ENCODE measurements around the gene EFNA5. TPM values are rescaled to one million over a fixed set of nuclear protein-coding genes. Genes with fewer than 3 reads are reported as not detected.
A peak's percentile ranks its signal among the peaks of the same experiment; 100 is the strongest.

The EFNA5 gene
- total RNA-seq, result 1 to 10 TPM; 5.6 to 7.2 TPM

DNA sequence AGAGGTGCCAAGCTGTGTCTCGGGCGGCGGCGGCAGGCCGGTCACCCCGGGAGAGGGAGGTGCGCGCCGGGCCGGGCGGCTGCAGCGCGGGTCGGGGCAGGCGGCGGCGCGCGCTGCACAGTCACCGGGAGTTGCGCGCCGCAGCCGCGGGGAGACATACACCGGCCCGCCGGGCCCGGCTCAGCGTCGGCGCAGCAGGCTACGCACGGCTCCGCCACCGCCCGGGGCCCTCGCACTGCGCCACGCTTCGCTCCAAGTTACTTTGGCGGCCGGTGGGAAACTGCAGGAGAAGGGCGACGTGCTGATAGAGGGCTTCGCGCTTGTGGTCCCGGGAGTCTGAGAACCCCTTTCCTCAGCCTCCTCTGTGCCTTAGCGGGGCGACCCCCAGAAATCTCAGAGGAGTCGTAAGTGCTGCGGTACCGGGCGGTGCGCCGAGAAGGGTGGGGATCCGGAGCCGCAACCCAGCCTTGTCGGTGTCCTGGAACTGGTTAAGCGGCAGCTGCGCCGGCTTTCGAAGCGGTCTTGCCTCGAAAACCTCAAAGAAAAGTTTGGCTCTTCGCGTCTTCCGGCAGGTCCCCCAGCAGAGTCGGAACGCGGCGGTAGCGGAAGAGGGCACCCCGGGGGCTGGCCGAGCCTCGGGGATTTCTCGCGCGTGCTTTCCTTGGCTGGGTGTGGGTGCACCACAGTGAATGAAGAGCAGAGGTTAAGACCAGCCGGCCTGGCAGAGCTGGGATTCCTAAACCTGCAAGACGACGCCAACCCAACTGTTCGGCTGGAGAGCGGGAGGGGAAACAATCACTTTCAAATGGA, at the start of gene EFNA5:
Gene EFNA5, minus strand, starts transcription at position 6 of the 810 bp plus-strand sequence.
- H3K4me1 ChIP-seq (replicated peaks), result no peaks in the 10 kb centered on the region
- peak; percentile 20 for DNase-seq (ENCODE audit: low spot score)
- under 1% methylated on average over 84 of the region's 84 CpGs for whole genome bisulfite sequencing

DNA sequence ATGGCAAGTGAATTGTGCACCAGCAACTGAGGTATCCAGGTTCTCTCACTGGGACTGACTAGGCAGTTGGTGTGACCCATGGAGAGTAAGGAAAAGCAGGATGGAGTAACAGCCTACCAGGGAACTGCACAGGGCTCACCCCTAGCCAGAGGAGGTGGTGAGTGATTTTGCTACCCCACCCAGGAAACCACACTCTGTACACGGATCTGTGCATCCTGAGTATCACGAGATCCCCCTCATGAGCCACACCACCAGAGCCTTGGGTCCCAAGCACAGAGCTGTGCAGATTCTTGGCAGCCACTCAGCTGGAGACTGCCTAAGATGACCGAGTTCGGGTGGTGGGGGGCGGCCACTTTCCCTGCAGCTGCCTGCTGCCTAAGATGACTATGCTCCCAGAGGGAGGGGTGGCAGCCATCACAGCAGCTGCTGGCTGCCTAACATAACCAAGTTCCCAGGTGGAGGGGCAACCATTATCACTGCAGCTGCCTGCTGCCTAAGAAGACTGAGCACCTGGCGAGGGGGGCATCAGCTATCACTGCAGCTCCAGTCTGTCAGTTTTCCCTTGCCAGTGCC, 48.4 kb upstream of the EFNA5 start:
- WGBS, result 95% methylated on average over 3 of the region's 6 CpGs
- H3K36me3 ChIP-seq, result no peaks in the 10 kb centered on the region
- DNase-seq (ENCODE audit: low spot score), result no peak
- TF ChIP-seq POLR2A (IDR thresholded peaks at IDR 0.05) (no peak), POLR2AphosphoS5 (IDR thresholded peaks at IDR 0.05) (no peak)
- TF ChIP-seq, protein P1, sequence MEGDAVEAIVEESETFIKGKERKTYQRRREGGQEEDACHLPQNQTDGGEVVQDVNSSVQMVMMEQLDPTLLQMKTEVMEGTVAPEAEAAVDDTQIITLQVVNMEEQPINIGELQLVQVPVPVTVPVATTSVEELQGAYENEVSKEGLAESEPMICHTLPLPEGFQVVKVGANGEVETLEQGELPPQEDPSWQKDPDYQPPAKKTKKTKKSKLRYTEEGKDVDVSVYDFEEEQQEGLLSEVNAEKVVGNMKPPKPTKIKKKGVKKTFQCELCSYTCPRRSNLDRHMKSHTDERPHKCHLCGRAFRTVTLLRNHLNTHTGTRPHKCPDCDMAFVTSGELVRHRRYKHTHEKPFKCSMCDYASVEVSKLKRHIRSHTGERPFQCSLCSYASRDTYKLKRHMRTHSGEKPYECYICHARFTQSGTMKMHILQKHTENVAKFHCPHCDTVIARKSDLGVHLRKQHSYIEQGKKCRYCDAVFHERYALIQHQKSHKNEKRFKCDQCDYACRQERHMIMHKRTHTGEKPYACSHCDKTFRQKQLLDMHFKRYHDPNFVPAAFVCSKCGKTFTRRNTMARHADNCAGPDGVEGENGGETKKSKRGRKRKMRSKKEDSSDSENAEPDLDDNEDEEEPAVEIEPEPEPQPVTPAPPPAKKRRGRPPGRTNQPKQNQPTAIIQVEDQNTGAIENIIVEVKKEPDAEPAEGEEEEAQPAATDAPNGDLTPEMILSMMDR (IDR thresholded peaks at IDR 0.05), result no peak
- H3K4me1 ChIP-seq (replicated peaks), result no peaks in the 10 kb centered on the region
- H3K27ac ChIP-seq, result no peak overlapping the region
- H3K4me3 ChIP-seq, result no peak overlapping the region
- H3K9me3 ChIP-seq, result no peaks in the 10 kb centered on the region
- H3K27me3 ChIP-seq (replicated peaks; ENCODE audit: insufficient read depth), result no peaks in the 10 kb centered on the region
- intact Hi-C loops (cut with DNase I), result no loop called here

More for the DNA sequence above, at the start of gene EFNA5:
- peak within 1 kb of the TSS; percentile 66 to 71 for H3K27ac ChIP-seq
- H3K9me3 ChIP-seq, result no peaks in the 10 kb centered on the region
- peak within 1 kb of the TSS; percentile 46 to 50 for H3K4me3 ChIP-seq
- TF ChIP-seq POLR2AphosphoS5 (IDR thresholded peaks at IDR 0.05), result no peak
- TF ChIP-seq, protein P1 (IDR thresholded peaks at IDR 0.05), result no peak
- no peak for TF ChIP-seq POLR2A (IDR thresholded peaks at IDR 0.05)
- intact Hi-C loops (cut with DNase I), result loop anchor here (10.0 kb wide), 5 partner anchors 96 to 1396 kb away; no protein-coding TSS in a partner anchor
- H3K36me3 ChIP-seq, result no peaks in the 10 kb centered on the region
- no peaks in the 10 kb centered on the region for H3K27me3 ChIP-seq (replicated peaks; ENCODE audit: insufficient read depth)

DNA sequence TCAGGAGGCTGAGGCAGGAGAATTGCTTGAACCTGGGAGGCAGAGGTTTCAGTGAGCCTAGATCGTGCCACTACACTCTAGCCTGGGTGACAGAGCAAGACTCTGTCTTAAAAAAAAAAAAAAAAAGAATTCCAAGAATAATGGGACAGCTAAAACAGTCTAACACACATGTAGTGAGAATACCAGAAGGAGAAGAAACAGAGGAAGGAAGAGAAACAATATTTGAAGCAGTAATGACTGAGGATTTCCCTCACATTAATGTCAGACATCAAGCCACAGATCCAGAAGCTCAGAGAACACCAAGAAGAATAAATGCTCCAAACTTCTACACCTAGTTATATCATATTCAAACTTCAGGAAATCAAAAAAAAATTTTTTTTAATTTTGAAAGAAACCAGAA, 47.1 kb upstream of the EFNA5 start:
- Histone ChIP-seq H3K4me3 (no peak overlapping the region), H3K9me3 (no peaks in the 10 kb centered on the region), H3K36me3 (no peaks in the 10 kb centered on the region), H3K4me1 (replicated peaks) (no peaks in the 10 kb centered on the region), H3K27ac (no peak overlapping the region), H3K27me3 (replicated peaks; ENCODE audit: insufficient read depth) (no peaks in the 10 kb centered on the region)
- intact Hi-C loops (cut with DNase I), result no loop called here
- no peak for TF ChIP-seq POLR2A (IDR thresholded peaks at IDR 0.05)
- TF ChIP-seq POLR2AphosphoS5 (IDR thresholded peaks at IDR 0.05), result no peak
- TF ChIP-seq, protein P1 (IDR thresholded peaks at IDR 0.05), result no peak
- 76% methylated on average over 1 of the region's 1 CpG for WGBS
- no peak for DNase-seq (ENCODE audit: low spot score)

DNA sequence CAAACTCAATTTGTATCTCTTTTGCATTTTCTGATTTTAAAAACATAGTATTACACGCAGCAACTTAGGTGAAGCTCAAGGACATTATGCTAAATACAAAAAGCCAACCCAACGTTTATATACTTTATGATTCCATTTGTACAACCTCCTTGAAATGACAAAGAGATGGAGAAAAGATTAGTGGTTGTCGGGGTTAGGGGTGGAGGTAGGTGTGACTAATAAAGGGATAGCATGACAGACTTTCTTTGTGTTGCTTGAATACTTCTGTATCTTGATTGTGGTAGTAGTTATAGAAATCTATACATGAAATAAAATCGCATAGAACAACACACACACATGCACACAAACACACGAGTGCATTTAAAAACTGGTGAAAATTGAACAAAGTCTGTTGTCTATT, 42.5 kb upstream of the EFNA5 start:
- WGBS, result 57% methylated on average over 5 of the region's 5 CpGs
- no peak for DNase-seq (ENCODE audit: low spot score)
- H3K36me3 ChIP-seq, result no peaks in the 10 kb centered on the region
- no peak overlapping the region for H3K27ac ChIP-seq
- TF ChIP-seq POLR2AphosphoS5 (IDR thresholded peaks at IDR 0.05) (no peak), POLR2A (IDR thresholded peaks at IDR 0.05) (no peak)
- TF ChIP-seq, protein P1 (IDR thresholded peaks at IDR 0.05), result no peak
- H3K4me3 ChIP-seq, result no peak overlapping the region
- H3K9me3 ChIP-seq, result no peaks in the 10 kb centered on the region
- intact Hi-C loops (cut with DNase I), result no loop called here
- no peaks in the 10 kb centered on the region for H3K27me3 ChIP-seq (replicated peaks; ENCODE audit: insufficient read depth)
- H3K4me1 ChIP-seq (replicated peaks), result no peaks in the 10 kb centered on the region

Data from prostate gland (tissue), 2 donors.